MM.1S (cell line): ENCODE measurements around the gene BARX2.

Source experiments
- DNase-seq: peaks from one replicate; pipeline ENCODE4 v3.0.0-alpha.2; 2015
- H2AFZ ChIP-seq: fragments of 300-600 bp; sonication (generic); 2 replicates; pipeline ENCODE4 v1.6.0; 2016; ENCODE audit warnings: antibody characterized with exemption, low read length
- H3F3A ChIP-seq: fragments of 300-600 bp; sonication (generic); 2 replicates; pipeline ENCODE4 v1.6.1; 2016; ENCODE audit warnings: mild to moderate bottlenecking, antibody characterized with exemption, low read length, moderate library complexity, mixed read lengths; ENCODE audit not compliant: insufficient read depth
- H3K27ac ChIP-seq: fragments of 300-600 bp; sonication (generic); 2 replicates; pipeline ENCODE4 v1.5.1; 2016; ENCODE audit warnings: mild to moderate bottlenecking, low read length
- H3K27me3 ChIP-seq: fragments of 300-600 bp; sonication (generic); replicated peaks from 2 replicates; pipeline ENCODE4 v1.6.0; 2016; ENCODE audit warnings: low read length; ENCODE audit not compliant: insufficient read depth
- H3K36me3 ChIP-seq: fragments of 300-600 bp; sonication (generic); replicated peaks from 2 replicates; pipeline ENCODE4 v1.6.1; 2016; ENCODE audit warnings: mild to moderate bottlenecking, low read length, mixed read lengths; ENCODE audit not compliant: insufficient read depth
- H3K4me1 ChIP-seq: fragments of 300-600 bp; sonication (generic); 2 replicates; pipeline ENCODE4 v1.6.1; 2016; ENCODE audit warnings: low read length, mixed read lengths
- H3K4me2 ChIP-seq: fragments of 300-600 bp; sonication (generic); 2 replicates; pipeline ENCODE4 v1.6.0; 2016; ENCODE audit warnings: low read depth, low read length
- H3K4me3 ChIP-seq: fragments of 300-600 bp; sonication (generic); 2 replicates; pipeline ENCODE4 v1.5.1; 2016; ENCODE audit warnings: low read length, mixed read lengths
- H3K79me2 ChIP-seq: fragments of 300-600 bp; sonication (generic); 2 replicates; pipeline ENCODE4 v1.6.1; 2016; ENCODE audit warnings: mixed run types, low read length, mixed read lengths
- H3K9ac ChIP-seq: fragments of 300-600 bp; sonication (generic); 2 replicates; pipeline ENCODE4 v1.6.1; 2016; ENCODE audit warnings: low read length, mixed read lengths
- H3K9me2 ChIP-seq: fragments of 300-600 bp; sonication (generic); replicated peaks from 2 replicates; pipeline ENCODE4 v1.6.1; 2016; ENCODE audit warnings: mild to moderate bottlenecking, low read length, mixed read lengths; ENCODE audit not compliant: insufficient read depth
- H3K9me3 ChIP-seq: fragments of 300-600 bp; sonication (generic); replicated peaks from 2 replicates; pipeline ENCODE4 v1.6.1; 2016; ENCODE audit warnings: mild to moderate bottlenecking, low read length, mixed read lengths; ENCODE audit not compliant: insufficient read depth
- H4K20me1 ChIP-seq: fragments of 300-600 bp; sonication (generic); 2 replicates; pipeline ENCODE4 v1.6.1; 2016; ENCODE audit warnings: mild to moderate bottlenecking, low read length, moderate library complexity, mixed read lengths; ENCODE audit not compliant: insufficient read depth
- CTCF ChIP-seq: fragments of 300-600 bp; sonication (generic); IDR thresholded peaks from 2 replicates; pipeline ENCODE4 v1.5.1; 2016; ENCODE audit warnings: antibody characterized with exemption, low read length, mixed read lengths
- EZH2 ChIP-seq: fragments of 300-600 bp; sonication (generic); optimal IDR thresholded peaks from 2 replicates; pipeline ENCODE3; 2017; ENCODE audit warnings: low read depth, mild to moderate bottlenecking, antibody characterized with exemption, low read length, mixed read lengths
- EZH2phosphoT487 ChIP-seq: fragments of 300-600 bp; sonication (generic); IDR thresholded peaks from 2 replicates; pipeline ENCODE4 v1.6.1; 2018; ENCODE audit warnings: antibody characterized with exemption, low read length

Gene BARX2

GRCh38 chr11:129328756-129329155, 46.9 kb upstream of the BARX2 start:
- Histone ChIP-seq H3K27ac (no peak overlapping the region), H3K9me2 (no peaks in the 10 kb centered on the region), H3K27me3 (no peaks in the 10 kb centered on the region), H3K9ac (no peak overlapping the region), H4K20me1 (no peaks in the 10 kb centered on the region), H2AFZ (no peak overlapping the region), H3K4me2 (no peak overlapping the region), H3K79me2 (no peaks in the 10 kb centered on the region), H3K4me1 (no peaks in the 10 kb centered on the region), H3K36me3 (no peaks in the 10 kb centered on the region), H3K4me3 (no peak overlapping the region), H3F3A (no peaks in the 10 kb centered on the region), H3K9me3 (no peaks in the 10 kb centered on the region)
- no peak for DNase-seq
- no peak for TF ChIP-seq EZH2
- no peak for TF ChIP-seq CTCF
- no peak for TF ChIP-seq EZH2phosphoT487

- no peak overlapping the region for H3K4me3 ChIP-seq
- no peak overlapping the region for H3K9ac ChIP-seq
- no peaks in the 10 kb centered on the region for H3K36me3 ChIP-seq
- H3K9me2 ChIP-seq = no peaks in the 10 kb centered on the region
- H3K27ac ChIP-seq = no peak overlapping the region
- no peaks in the 10 kb centered on the region for H3K27me3 ChIP-seq
- H3K79me2 ChIP-seq = no peaks in the 10 kb centered on the region
- H4K20me1 ChIP-seq = no peaks in the 10 kb centered on the region
- TF ChIP-seq EZH2 = no peak
- TF ChIP-seq EZH2phosphoT487 = no peak
- TF ChIP-seq CTCF = no peak
- no peak overlapping the region for H2AFZ ChIP-seq
- no peaks in the 10 kb centered on the region for H3K9me3 ChIP-seq
- H3F3A ChIP-seq = no peaks in the 10 kb centered on the region
- H3K4me2 ChIP-seq = no peak overlapping the region
- DNase-seq = no peak
- no peaks in the 10 kb centered on the region for H3K4me1 ChIP-seq
Measured at GRCh38 chr11:129331217-129331616, 44.4 kb upstream of the BARX2 start.

- TF ChIP-seq CTCF (peak; percentile 91), EZH2 (no peak), EZH2phosphoT487 (no peak)
- DNase-seq = peak; percentile 74
- peak overlapping the region; percentile 50 for H3K4me2 ChIP-seq
- peak overlapping the region; percentile 45 for H3K4me3 ChIP-seq
- peak overlapping the region; percentile 86 for H2AFZ ChIP-seq
- no peak overlapping the region for H3K27ac ChIP-seq
- H3K9ac ChIP-seq = peak overlapping the region; percentile 7; the same call in 1 of the 2 replicates
- H3K27me3 ChIP-seq = no peaks in the 10 kb centered on the region
- H3K79me2 ChIP-seq = no peaks in the 10 kb centered on the region
- no peaks in the 10 kb centered on the region for H3K4me1 ChIP-seq
- no peaks in the 10 kb centered on the region for H3K9me3 ChIP-seq
- no peaks in the 10 kb centered on the region for H3F3A ChIP-seq
- H4K20me1 ChIP-seq = no peaks in the 10 kb centered on the region
- no peaks in the 10 kb centered on the region for H3K9me2 ChIP-seq
- H3K36me3 ChIP-seq = no peaks in the 10 kb centered on the region
Measured at GRCh38 chr11:129331871-129332274, 43.8 kb upstream of the BARX2 start.
